B cell (primary cell): ENCODE measurements around the gene NAV2. TPM values are rescaled to one million over a fixed set of nuclear protein-coding genes. Genes with fewer than 3 reads are reported as not detected.

ENCODE experiments used
- ATAC-seq: fragments of 200-7000 bp; cut with Tn5 transposase; one replicate; pipeline ENCODE4 v1.10.0; 2021; ENCODE audit warnings: low read depth, mild to moderate bottlenecking, moderate number of reproducible peaks, moderate library complexity
- CTCF ChIA-PET: fragments of 350-600 bp; sonication (Branson Sonifier 250); formaldehyde crosslinking; loops from one replicate; lab custom pipeline; 2021; ENCODE audit warnings: antibody characterized with exemption, inconsistent platforms; lab: Charles Lee
- POLR2A ChIA-PET: fragments of 350-600 bp; sonication (Branson Sonifier 250); formaldehyde crosslinking; loops from one replicate; lab custom pipeline; 2021; ENCODE audit warnings: antibody characterized with exemption; lab: Charles Lee
- DNase-seq: peaks from one replicate; pipeline ENCODE4 v3.0.0; 2013
- H2AFZ ChIP-seq: 2 replicates; pipeline ENCODE4 v1.6.1; 2012; ENCODE audit warnings: mild to moderate bottlenecking, low read depth, low read length; ENCODE audit not compliant: insufficient read depth, poor library complexity, severe bottlenecking
- H3K27ac ChIP-seq, 2 donors: 1 replicate in 1 of 2; 2 replicates in 1 of 2; pipeline ENCODE4 v1.5.1; 2012 to 2013; ENCODE audit warnings: low read length in 2 of 2, mild to moderate bottlenecking in 2 of 2, moderate library complexity in 1 of 2
- H3K27me3 ChIP-seq, 4 experiments: fragments of 200-600 bp in 1 of 4; sonication (generic) in 1 of 4; replicated peaks in 1 of 4; 1 replicate in 2 of 4; 2 replicates in 2 of 4; pipeline versions ENCODE4 v1.6.1 to v1.7.0; 2013 to 2016; ENCODE audit warnings: low read length in 3 of 4, mild to moderate bottlenecking in 2 of 4, mixed read lengths in 1 of 4, moderate library complexity in 1 of 4; ENCODE audit not compliant: insufficient read depth in 4 of 4, control insufficient read depth in 3 of 4; ENCODE audit errors: control extremely low read depth in 1 of 4
- H3K36me3 ChIP-seq, 2 experiments: replicated peaks in 1 of 2; 1 replicate in 1 of 2; 2 replicates in 1 of 2; pipeline versions ENCODE4 v1.6.1 to v1.7.1; 2013; ENCODE audit warnings: low read length in 1 of 2; ENCODE audit not compliant: insufficient read depth in 2 of 2, control insufficient read depth in 1 of 2; ENCODE audit errors: control extremely low read depth in 1 of 2, extremely low read depth in 1 of 2
- H3K4me1 ChIP-seq, 2 donors: fragments of 200-600 bp in 1 of 2; sonication (generic) in 1 of 2; 1 replicate in 1 of 2; 2 replicates in 1 of 2; pipeline versions ENCODE4 v1.5.1 to v1.6.1; 2013 to 2017; ENCODE audit warnings: low read length in 2 of 2; ENCODE audit not compliant: control insufficient read depth in 2 of 2, insufficient read depth in 2 of 2
- H3K4me2 ChIP-seq: replicated peaks from 2 replicates; pipeline ENCODE3; 2012; ENCODE audit warnings: mild to moderate bottlenecking, low read depth, low read length; ENCODE audit not compliant: poor library complexity, severe bottlenecking
- H3K4me3 ChIP-seq, 5 experiments: fragments of 200-600 bp in 1 of 5; sonication (generic) in 1 of 5; 1 replicate in 3 of 5; 2 replicates in 2 of 5; pipeline versions ENCODE4 v1.5.1 to v1.7.0; 2011 to 2016; ENCODE audit warnings: low read length in 4 of 5, mild to moderate bottlenecking in 4 of 5, low read depth in 2 of 5, control low read depth in 1 of 5, moderate library complexity in 1 of 5; ENCODE audit not compliant: insufficient read depth in 1 of 5; ENCODE audit errors: control extremely low read depth in 1 of 5, extremely low read depth in 1 of 5
- H3K79me2 ChIP-seq: fragments of 200-600 bp; sonication (generic); one replicate; pipeline ENCODE4 v1.6.0; 2016; ENCODE audit warnings: low read length; ENCODE audit not compliant: control insufficient read depth, insufficient read depth
- H3K9ac ChIP-seq: fragments of 200-600 bp; sonication (generic); 2 replicates; pipeline ENCODE4 v1.6.1; 2017; ENCODE audit warnings: mild to moderate bottlenecking, low read length, moderate library complexity
- H3K9me3 ChIP-seq, 3 donors: one replicate each; pipeline versions ENCODE4 v1.6.1 to v1.7.1; 2013; ENCODE audit warnings: low read length in 2 of 3; ENCODE audit not compliant: control insufficient read depth in 2 of 3, insufficient read depth in 1 of 3; ENCODE audit errors: control extremely low read depth in 1 of 3
- H4K20me1 ChIP-seq: 2 replicates; pipeline ENCODE4 v1.6.0; 2012; ENCODE audit warnings: mild to moderate bottlenecking, low read length; ENCODE audit not compliant: insufficient read depth, control insufficient read depth, poor library complexity, severe bottlenecking
- H3K27ac Mint-ChIP-seq: one replicate; pipeline ENCODE4 v1.8.0; 2021; ENCODE audit warnings: mixed read lengths
- H3K27me3 Mint-ChIP-seq: one replicate; pipeline ENCODE4 v1.8.0; 2021; ENCODE audit warnings: mixed read lengths
- H3K4me1 Mint-ChIP-seq: one replicate; pipeline ENCODE4 v1.8.0; 2021; ENCODE audit warnings: mixed read lengths
- H3K4me3 Mint-ChIP-seq: one replicate; pipeline ENCODE4 v1.8.0; 2021; ENCODE audit warnings: mixed read lengths
- H3K9me3 Mint-ChIP-seq: one replicate; pipeline ENCODE4 v1.8.0; 2022; ENCODE audit warnings: mixed read lengths; ENCODE audit not compliant: insufficient read depth
- CTCF ChIP-seq: fragments of 200-600 bp; IDR thresholded peaks from one replicate; pipeline ENCODE4 v1.8.0; 2022; ENCODE audit warnings: antibody characterized with exemption, mild to moderate bottlenecking
- EZH2 ChIP-seq: IDR thresholded peaks from 2 replicates; pipeline ENCODE4 v1.6.1; 2012; ENCODE audit warnings: borderline replicate concordance, low read depth, mild to moderate bottlenecking, moderate library complexity, low read length; ENCODE audit not compliant: insufficient read depth, poor library complexity, severe bottlenecking
- whole genome bisulfite sequencing: methylation state at CpG from one replicate; pipeline ENCODE4 v1.1.5; 2013; ENCODE audit warnings: missing lambda C conversion rate; ENCODE audit not compliant: insufficient coverage; 5-methylcytosine and 5-hydroxymethylcytosine counted together
- intact Hi-C: fragments of 100-400 bp; cut with micrococcal nuclease; formaldehyde crosslinking; loops from one replicate; pipeline ENCODE4 v1.10.0; 2022
- polyA plus RNA-seq: library from polyadenylated mRNA; depleted of rRNA; stranded (reverse); fragments of >200 nt; gene quantifications from 2 replicates; pipeline ENCODE4 v1.2.3, GENCODE V29; 2012
- total RNA-seq, 2 donors: library from RNA; stranded (reverse); fragments of 120-200 nt in 1 of 2; gene quantifications; 1 replicate in 1 of 2; 2 replicates in 1 of 2; pipeline versions ENCODE4 v1.2.3 to v1.2.4, GENCODE V29; 2013 to 2022

The NAV2 gene
- total and polyA plus RNA-seq, 2 donors (not counting 1 experiment from before 2014, with no cell fraction given), result 0.82 to 22.2 TPM

GRCh38 chr11:19931771-19932369 lies 219.2 kb downstream of the NAV2 start:
- ATAC-seq, result no peak
- DNase-seq, result no peak
- Mint-ChIP-seq H3K9me3 (no peaks in the 10 kb centered on the region), H3K27ac (no peak overlapping the region), H3K4me1 (no peaks in the 10 kb centered on the region), H3K27me3 (peaks cover 9% of the 10 kb centered on the region), H3K4me3 (no peak overlapping the region)
- peaks cover 0 to 5% (median 0%) of the 10 kb centered on the region in 4 experiments for H3K27me3 ChIP-seq
- H3K4me2 ChIP-seq, result no peak overlapping the region
- no peaks in the 10 kb centered on the region for H3K4me1 ChIP-seq
- CTCF ChIA-PET, result no interaction called here
- 94% methylated on average over 5 of the region's 7 CpGs for WGBS
- H2AFZ ChIP-seq, result no peak overlapping the region
- TF ChIP-seq EZH2, result no peak
- no peak for TF ChIP-seq CTCF
- H3K9me3 ChIP-seq, result no peaks in the 10 kb centered on the region
- no peak overlapping the region for H3K9ac ChIP-seq
- no peak overlapping the region for H3K4me3 ChIP-seq
- intact Hi-C loops, result no loop called here
- no peak overlapping the region for H3K27ac ChIP-seq
- H3K36me3 ChIP-seq, result no peaks in the 10 kb centered on the region
- no peaks in the 10 kb centered on the region for H3K79me2 ChIP-seq
- H4K20me1 ChIP-seq, result no peaks in the 10 kb centered on the region
- POLR2A ChIA-PET, result no interaction called here

GRCh38 chr11:19933132-19933735 lies 220.6 kb downstream of the NAV2 start:
- H3K36me3 ChIP-seq, result no peaks in the 10 kb centered on the region
- no peak for TF ChIP-seq CTCF
- TF ChIP-seq EZH2, result no peak
- intact Hi-C loops, result no loop called here
- H3K27ac Mint-ChIP-seq, result no peak overlapping the region
- WGBS, result 98% methylated on average over 20 of the region's 20 CpGs
- H3K4me1 ChIP-seq, result no peaks in the 10 kb centered on the region
- no peak overlapping the region for H3K4me3 Mint-ChIP-seq
- H4K20me1 ChIP-seq, result no peaks in the 10 kb centered on the region
- H3K9ac ChIP-seq, result no peak overlapping the region
- no peaks in the 10 kb centered on the region for H3K9me3 ChIP-seq
- H3K27me3 ChIP-seq, result peaks cover 0 to 5% (median 0%) of the 10 kb centered on the region in 4 experiments
- no peak overlapping the region for H3K4me3 ChIP-seq
- POLR2A ChIA-PET, result no interaction called here
- H3K27me3 Mint-ChIP-seq, result peaks cover 15% of the 10 kb centered on the region
- CTCF ChIA-PET, result no interaction called here
- H3K4me2 ChIP-seq, result no peak overlapping the region
- ATAC-seq, result no peak
- DNase-seq, result no peak
- H3K4me1 Mint-ChIP-seq, result peaks cover 3% of the 10 kb centered on the region
- no peak overlapping the region for H2AFZ ChIP-seq
- no peaks in the 10 kb centered on the region for H3K79me2 ChIP-seq
- no peak overlapping the region for H3K27ac ChIP-seq
- no peaks in the 10 kb centered on the region for H3K9me3 Mint-ChIP-seq
